LNCaP clone FGC (cell line): ENCODE data around the gene TNFRSF25.

Experiments used
- DNase-seq: peaks from one replicate; pipeline ENCODE4 v3.0.0-alpha.2; 2011; ENCODE audit warnings: low read depth
- H3K4me3 ChIP-seq: 2 replicates; pipeline ENCODE4 v1.5.1; 2011; ENCODE audit warnings: mild to moderate bottlenecking, low read depth, low read length, control low read depth
- TF ChIP-seq, protein P1 (sequence below): IDR thresholded peaks from 2 replicates; pipeline ENCODE4 v1.5.1; 2012; ENCODE audit warnings: mild to moderate bottlenecking; ENCODE audit not compliant: control insufficient read depth, insufficient read depth; ENCODE audit errors: extremely low read depth

The TNFRSF25 gene

GRCh38 chr1:6488602-6489382 is 22.8 kb upstream of the TNFRSF25 start:
- TF ChIP-seq, protein P1, sequence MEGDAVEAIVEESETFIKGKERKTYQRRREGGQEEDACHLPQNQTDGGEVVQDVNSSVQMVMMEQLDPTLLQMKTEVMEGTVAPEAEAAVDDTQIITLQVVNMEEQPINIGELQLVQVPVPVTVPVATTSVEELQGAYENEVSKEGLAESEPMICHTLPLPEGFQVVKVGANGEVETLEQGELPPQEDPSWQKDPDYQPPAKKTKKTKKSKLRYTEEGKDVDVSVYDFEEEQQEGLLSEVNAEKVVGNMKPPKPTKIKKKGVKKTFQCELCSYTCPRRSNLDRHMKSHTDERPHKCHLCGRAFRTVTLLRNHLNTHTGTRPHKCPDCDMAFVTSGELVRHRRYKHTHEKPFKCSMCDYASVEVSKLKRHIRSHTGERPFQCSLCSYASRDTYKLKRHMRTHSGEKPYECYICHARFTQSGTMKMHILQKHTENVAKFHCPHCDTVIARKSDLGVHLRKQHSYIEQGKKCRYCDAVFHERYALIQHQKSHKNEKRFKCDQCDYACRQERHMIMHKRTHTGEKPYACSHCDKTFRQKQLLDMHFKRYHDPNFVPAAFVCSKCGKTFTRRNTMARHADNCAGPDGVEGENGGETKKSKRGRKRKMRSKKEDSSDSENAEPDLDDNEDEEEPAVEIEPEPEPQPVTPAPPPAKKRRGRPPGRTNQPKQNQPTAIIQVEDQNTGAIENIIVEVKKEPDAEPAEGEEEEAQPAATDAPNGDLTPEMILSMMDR, result no peak
- H3K4me3 ChIP-seq, result no peak overlapping the region
- no peak for DNase-seq

DNA sequence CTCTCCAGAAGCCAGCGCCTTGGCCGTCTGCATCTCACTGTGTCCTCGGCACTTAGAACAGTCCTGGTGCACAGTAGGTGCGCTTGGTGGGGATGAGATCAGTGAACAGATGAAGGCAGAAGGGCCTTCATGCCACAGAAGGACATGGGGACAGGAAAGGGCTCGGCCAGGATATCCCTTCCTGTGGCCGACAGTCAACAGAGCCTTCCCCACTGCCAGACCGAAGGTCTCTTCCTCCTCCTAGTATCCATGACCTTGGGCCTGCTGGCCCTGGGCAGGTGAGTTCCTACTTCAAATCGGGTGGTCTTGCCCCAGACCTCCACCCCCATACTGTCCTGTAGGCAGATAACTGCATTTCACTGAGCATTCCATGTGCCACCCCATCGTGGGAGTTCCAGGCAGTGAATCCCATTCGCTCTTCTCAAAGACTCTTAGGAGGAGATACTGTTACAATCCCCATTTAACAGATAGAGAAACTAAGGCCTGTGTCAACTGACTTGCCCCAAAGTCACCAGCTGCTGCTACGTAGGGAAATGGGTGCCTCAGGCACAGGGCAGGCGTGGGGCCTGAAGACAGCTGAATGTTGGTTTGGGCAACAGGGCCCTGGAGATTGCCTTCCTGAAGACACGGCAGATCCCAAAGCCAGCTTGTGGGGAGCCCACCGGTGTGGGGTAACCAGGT is 22.0 kb upstream of the TNFRSF25 start:
- TF ChIP-seq, protein P1, result no peak
- no peak overlapping the region for H3K4me3 ChIP-seq
- DNase-seq, result no peak

DNA sequence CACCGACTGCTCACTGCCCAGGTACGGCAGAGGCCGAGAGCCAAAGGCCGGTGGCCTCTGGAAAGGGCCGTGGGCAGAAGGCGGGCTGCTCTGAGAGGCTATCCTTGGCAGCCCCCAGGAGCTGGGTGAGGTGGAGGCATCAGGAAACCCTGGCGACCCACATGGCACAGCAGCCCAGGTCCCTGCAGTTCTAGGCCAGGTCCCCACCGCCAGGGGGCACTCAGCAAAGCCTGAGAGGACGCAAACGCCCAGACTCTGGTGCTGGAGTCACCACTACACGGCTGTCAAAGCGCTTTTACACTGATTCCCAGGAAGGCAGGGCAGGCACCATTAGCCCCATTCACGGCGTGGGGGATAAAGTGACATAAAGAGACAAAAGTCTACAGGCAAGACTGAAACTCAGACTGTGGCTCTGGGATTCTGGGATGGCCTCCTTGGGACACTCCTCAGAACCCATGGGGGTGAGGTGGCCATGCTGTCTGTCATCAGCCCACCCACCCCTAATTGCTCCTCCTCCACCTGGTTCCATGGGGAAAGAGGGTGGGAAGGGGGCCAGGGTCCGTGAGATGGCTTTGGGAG is 20.5 kb upstream of the TNFRSF25 start:
- H3K4me3 ChIP-seq, result no peak overlapping the region
- peak; percentile 25 for DNase-seq

GRCh38 chr1:6485168-6486101 is 19.5 kb upstream of the TNFRSF25 start:
- DNase-seq, result no peak
- no peak overlapping the region for H3K4me3 ChIP-seq
- TF ChIP-seq, protein P1, result no peak

More for the DNA sequence above, 20.5 kb upstream of the TNFRSF25 start:
- TF ChIP-seq, protein P1, result peak; percentile 91

GRCh38 chr1:6484826-6485167 is 18.8 kb upstream of the TNFRSF25 start:
- no peak for DNase-seq
- TF ChIP-seq, protein P1, result no peak
- no peak overlapping the region for H3K4me3 ChIP-seq

GRCh38 chr1:6483761-6484117 is 17.8 kb upstream of the TNFRSF25 start:
- DNase-seq, result no peak
- H3K4me3 ChIP-seq, result no peak overlapping the region
- TF ChIP-seq, protein P1, result no peak
